Eye (tissue), 1 donor: ENCODE measurements around the gene NIPAL1.
"Not testable (repeated sequence)": the region's sequence is repeated elsewhere in the genome, so short reads cannot be mapped to it uniquely, and the experiment has no call there.

Experiments
- DNase-seq: peaks from one replicate; pipeline ENCODE4 v3.0.0-alpha.2; 2015

NIPAL1 gene

GRCh38 chr4:48016141-48017107, at the start of gene NIPAL1, which contains the start of gene CNGA1:
Gene NIPAL1, plus strand, starts transcription at chr4:48016772. Its CDS starts 68 bp downstream, at chr4:48016840.
Gene CNGA1, minus strand, starts transcription at chr4:48016681. Its CDS starts 63,992 bp downstream, at chr4:47952689.
- DNase-seq, result peak; percentile 87

GRCh38 chr4:47968847-47969246, 47.7 kb upstream of the NIPAL1 start:
- no peak for DNase-seq

- no peak for DNase-seq
Observed at GRCh38 chr4:47972181-47972580, 44.4 kb upstream of the NIPAL1 start.

DNA sequence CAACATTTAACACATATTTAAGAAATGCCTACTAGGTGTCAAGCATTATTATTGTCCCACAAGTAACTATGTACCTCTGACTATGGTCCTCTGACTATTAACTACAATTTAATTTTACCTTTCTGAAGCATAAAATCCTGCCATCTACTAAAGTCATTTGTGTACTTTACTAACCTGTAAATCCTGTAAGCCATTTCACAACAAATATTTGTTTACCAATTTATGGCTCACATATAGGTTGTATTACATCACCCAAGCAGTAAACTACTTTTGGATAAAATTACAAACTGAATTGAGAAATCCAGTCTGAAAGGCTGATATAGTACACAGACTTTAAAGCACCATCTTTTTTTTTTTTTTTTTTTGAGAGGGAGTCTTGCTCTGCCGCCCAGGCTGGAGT, 43.9 kb upstream of the NIPAL1 start:
- no peak for DNase-seq

DNA sequence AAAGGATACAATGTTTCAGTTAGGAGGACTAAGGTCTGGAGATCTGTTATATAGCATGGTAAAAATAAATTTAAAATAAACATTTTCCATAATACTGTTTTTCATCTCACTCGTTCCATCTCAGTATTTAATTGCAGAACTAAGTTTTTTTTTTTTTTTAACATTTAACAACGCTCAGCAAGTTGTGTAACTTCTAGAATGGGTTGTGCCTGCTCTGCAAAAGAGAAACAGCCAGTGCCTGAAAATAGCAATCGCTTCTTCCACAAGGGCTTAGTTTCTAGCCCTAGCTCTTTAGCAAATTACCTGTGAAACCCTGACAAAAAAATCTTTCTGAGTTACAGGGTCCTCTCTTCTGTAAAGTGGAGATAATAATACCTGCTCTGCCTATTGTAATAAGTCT, 42.0 kb upstream of the NIPAL1 start:
- no peak for DNase-seq

DNA sequence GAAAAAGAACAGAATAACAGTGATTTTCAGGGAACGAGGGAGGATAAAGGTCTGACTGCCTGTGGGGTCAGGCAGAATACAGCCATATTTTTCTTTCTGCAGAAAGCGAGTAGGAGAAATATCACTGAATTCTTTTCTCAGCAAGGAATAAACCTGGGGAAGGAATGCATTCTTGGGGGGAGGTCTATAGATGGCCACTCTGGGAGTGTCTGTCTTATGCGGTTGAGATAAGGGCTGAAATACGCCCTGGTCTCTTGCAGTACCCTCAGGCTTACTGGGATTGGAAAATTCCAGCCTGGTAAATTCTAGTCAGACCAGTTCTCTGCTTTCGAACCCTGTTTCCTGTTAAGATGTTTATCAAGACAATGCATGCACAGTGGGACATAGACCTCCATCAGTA, 26.4 kb upstream of the NIPAL1 start:
- DNase-seq, result no peak

- not testable (repeated sequence) for DNase-seq
Observed at GRCh38 chr4:47992475-47992874, 24.1 kb upstream of the NIPAL1 start.

- no peak for DNase-seq
Observed at GRCh38 chr4:47996021-47996420, 20.6 kb upstream of the NIPAL1 start.

GRCh38 chr4:48002267-48002666, 14.3 kb upstream of the NIPAL1 start:
- no peak for DNase-seq

- not testable (repeated sequence) for DNase-seq
Observed at GRCh38 chr4:48003568-48003967, 13.0 kb upstream of the NIPAL1 start.

- no peak for DNase-seq
Observed at GRCh38 chr4:48005781-48006180, 10.8 kb upstream of the NIPAL1 start.

- DNase-seq, result no peak
Observed at GRCh38 chr4:48008021-48008596, 8.5 kb upstream of the NIPAL1 start.

- DNase-seq, result not testable (repeated sequence)
Observed at GRCh38 chr4:48010906-48011305, 5.7 kb upstream of the NIPAL1 start.

DNA sequence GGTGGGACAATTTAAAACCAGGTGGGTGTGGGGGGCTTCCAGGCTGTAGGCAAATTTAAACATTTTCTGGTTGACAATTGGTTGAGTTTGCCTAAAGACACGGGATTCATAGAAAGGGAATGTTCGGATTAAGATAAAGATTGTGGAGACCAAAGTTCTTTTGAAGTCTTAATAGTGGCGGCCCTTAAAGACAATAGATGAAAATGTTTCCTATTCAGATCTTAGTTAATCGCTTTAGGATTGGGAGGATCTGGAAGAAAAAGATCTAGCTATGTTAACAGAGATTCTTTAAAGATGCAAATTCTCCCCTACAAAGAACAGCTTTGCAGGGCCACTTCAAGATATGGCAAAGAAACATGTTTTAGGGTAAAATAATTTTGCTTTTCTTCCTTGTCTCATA, 4.8 kb upstream of the NIPAL1 start:
- no peak for DNase-seq

DNA sequence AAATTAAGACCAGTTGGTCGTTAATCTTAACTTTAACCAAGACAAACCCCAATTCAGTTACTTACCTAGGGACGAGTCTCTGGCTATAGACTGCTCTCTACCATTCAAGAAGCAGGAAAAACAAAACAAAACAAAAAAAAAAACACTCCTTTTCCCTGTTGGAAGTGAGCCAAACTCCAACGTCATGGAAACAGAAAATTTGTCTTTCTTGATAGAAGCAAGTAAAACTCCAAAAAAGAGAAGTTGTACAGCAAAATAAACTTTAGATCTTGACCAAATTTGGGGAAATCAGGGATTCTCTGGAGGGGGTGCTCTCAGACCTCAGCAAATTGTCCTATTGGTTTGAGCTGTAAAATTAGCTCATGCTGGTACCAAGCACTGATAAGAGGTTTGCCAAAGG, 3.7 kb upstream of the NIPAL1 start:
- no peak for DNase-seq

DNA sequence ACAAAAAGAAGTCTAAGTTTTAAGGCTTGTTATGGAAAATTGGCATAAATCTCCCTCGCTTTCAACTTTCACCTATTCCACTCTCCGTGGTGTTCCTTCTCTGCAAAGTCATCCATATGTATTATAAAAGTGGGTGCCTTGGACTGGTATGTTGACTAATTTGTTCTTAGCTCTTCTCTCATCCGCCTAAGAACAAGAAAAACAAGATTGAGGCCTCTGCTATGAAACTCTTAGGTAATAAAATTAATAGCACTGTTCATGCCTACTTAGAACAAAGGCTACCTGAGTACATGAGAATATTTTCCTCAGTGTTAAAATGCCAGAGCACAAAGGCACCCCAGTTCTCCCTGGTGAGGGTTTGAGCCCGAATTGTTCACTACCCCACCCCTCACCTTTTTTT, 1.4 kb upstream of the NIPAL1 start:
- DNase-seq, result no peak

GRCh38 chr4:48015678-48016077, 894 bp upstream of the NIPAL1 start:
- no peak for DNase-seq

GRCh38 chr4:48017108-48017571, 568 bp downstream of the NIPAL1 start:
- peak; percentile 70 for DNase-seq

- peak; percentile 3 for DNase-seq
Observed at GRCh38 chr4:48018112-48018511, 1.5 kb downstream of the NIPAL1 start.

GRCh38 chr4:48021100-48021499, 4.5 kb downstream of the NIPAL1 start:
- no peak for DNase-seq

DNA sequence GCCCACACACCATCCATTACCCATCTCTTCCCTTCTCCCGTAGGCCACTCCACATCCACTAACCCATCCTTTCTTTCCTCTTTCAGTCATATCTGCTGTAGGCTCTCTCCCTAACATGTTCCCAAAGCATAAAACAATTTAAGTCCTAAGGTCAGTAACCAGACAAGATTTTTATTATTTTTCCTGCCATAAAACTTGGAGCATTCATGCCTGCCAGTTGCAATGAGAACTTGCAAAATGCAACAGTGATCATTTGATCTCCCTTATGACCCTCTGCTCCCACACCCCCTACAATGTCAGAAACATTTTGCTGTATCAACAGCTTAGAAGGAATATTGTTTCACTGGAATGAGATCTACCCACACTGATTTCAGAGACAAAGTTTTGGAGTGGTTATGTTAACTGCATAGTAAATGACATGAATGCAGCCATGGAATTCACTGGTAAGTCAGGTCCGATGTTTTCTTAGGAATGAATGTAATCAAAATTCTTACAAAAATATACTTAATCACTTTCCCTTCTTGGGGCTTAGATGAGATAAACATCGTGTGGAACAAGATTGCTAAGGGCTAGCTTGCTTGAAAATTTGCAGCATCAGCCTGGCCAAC, 5.7 kb downstream of the NIPAL1 start:
- DNase-seq, result no peak

- DNase-seq, result no peak
Observed at GRCh38 chr4:48024522-48024921, 8.0 kb downstream of the NIPAL1 start.

DNA sequence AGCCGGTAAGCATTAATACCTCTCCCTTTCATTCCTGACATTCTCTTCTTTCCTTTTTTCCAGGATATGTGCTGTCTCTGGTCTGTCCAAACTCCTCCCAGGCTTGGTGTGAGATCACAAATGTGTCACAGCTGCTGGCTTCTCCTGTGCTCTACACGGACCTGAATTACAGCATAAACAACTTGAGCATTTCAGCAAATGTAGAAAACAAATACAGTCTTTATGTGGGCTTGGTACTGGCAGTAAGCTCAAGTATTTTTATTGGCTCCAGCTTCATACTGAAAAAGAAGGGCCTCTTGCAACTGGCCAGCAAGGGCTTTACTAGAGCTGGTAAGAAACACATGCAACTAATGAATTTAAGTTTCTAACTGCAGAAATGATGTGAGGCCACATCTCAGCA, 8.4 kb downstream of the NIPAL1 start:
- DNase-seq, result peak; percentile 14

DNA sequence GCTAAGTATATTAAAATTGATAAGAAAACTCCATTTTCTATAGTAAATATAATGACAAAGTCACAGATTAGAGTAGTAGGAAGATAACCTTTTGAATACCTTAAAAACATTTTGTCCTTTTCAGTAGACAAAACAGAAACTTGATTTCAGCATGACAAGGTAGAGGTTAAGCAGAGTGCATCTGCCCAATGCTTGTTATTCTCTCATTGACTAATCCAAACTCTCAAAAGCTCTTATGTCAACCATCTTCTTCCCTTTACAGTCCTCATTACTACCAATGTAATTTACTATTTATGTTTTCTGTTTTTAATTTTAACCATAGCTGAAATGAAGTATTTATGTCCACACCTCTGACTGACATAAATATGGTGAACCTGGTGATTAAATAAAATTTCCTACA, 11.1 kb downstream of the NIPAL1 start:
- no peak for DNase-seq
